HepG2 (cell line): ENCODE results near the gene COL4A2. TPM values are rescaled to one million over a fixed set of nuclear protein-coding genes. Genes with fewer than 3 reads are reported as not detected.
A peak's percentile ranks its signal among the peaks of the same experiment; 100 is the strongest.

Experiments used
- ATAC-seq: fragments of 200-7000 bp; cut with Tn5 transposase; 3 replicates; pipeline ENCODE4 v1.9.1; 2020; ENCODE audit warnings: mild to moderate bottlenecking, moderate library complexity
- BruUV-seq: library from RNA; stranded (reverse); fragments of 400-500 nt; replicated peaks from 2 replicates; lab custom pipeline; 2021; lab: Mats Ljungman, UMichigan
- CTCF ChIA-PET: fragments of 300-600 bp; formaldehyde crosslinking; extraction: SDS; loops from one replicate; lab custom pipeline; 2021; ENCODE audit warnings: low total read pairs, inconsistent platforms, low intra/inter-chr PET ratio; lab: Yijun Ruan, JAX
- POLR2A ChIA-PET: fragments of 350-600 bp; sonication (Branson Sonifier 250); formaldehyde crosslinking; loops from one replicate; lab custom pipeline; 2020; ENCODE audit warnings: antibody characterized with exemption, inconsistent platforms; lab: Yijun Ruan, JAX
- DNase-seq: peaks from one replicate; pipeline ENCODE4 v3.0.0-alpha.2; 2015; ENCODE audit warnings: low spot score
- FAIRE-seq: peaks from 3 replicates; lab custom pipeline; 2011; peaks lifted over from hg19 to GRCh38; lab: Jason Lieb, UNC
- H2AFZ ChIP-seq: one replicate; pipeline ENCODE4 v1.6.1; 2011; ENCODE audit warnings: low read length, inconsistent platforms
- H3K27ac ChIP-seq: fragments of 300-600 bp; 3 replicates; pipeline ENCODE4 v1.8.0; 2011; ENCODE audit warnings: mixed run types, mild to moderate bottlenecking, mixed read lengths, low read length, inconsistent platforms; ENCODE audit not compliant: insufficient read depth; ENCODE audit errors: extremely low read length
- H3K27me3 ChIP-seq, 2 experiments: fragments of 200-600 bp in 1 of 2; 2 replicates in 1 of 2; 3 replicates in 1 of 2; pipeline versions ENCODE4 v1.6.0 to v1.8.0; 2011; ENCODE audit warnings: low read length in 2 of 2, mild to moderate bottlenecking in 2 of 2, moderate library complexity in 2 of 2, inconsistent platforms in 1 of 2; ENCODE audit not compliant: insufficient read depth in 2 of 2, control insufficient read depth in 1 of 2
- H3K36me3 ChIP-seq, 2 experiments: fragments of 200-600 bp in 1 of 2; replicated peaks in 1 of 2; 2 replicates in 1 of 2; 3 replicates in 1 of 2; pipeline versions ENCODE4 v1.5.1 to v1.8.0; 2011; ENCODE audit warnings: low read length in 2 of 2, inconsistent platforms in 1 of 2; ENCODE audit not compliant: insufficient read depth in 2 of 2, control insufficient read depth in 1 of 2
- H3K4me1 ChIP-seq: 2 replicates; pipeline ENCODE4 v1.5.1; 2012; ENCODE audit warnings: low read length, inconsistent platforms; ENCODE audit not compliant: insufficient read depth
- H3K4me2 ChIP-seq: 2 replicates; pipeline ENCODE4 v1.6.0; 2011; ENCODE audit warnings: low read depth, low read length, inconsistent platforms
- H3K4me3 ChIP-seq, 3 experiments: fragments of 200-600 bp in 1 of 3; sonication (generic), shearing (Covaris generic) in 1 of 3; replicated peaks in 1 of 3; 2 replicates each; pipeline ENCODE4 v1.5.1; 2011 to 2016; ENCODE audit warnings: low read length in 3 of 3, inconsistent platforms in 2 of 3, low read depth in 2 of 3, mild to moderate bottlenecking in 2 of 3, control low read depth in 1 of 3, mixed read lengths in 1 of 3; ENCODE audit not compliant: insufficient read depth in 1 of 3
- H3K79me2 ChIP-seq: one replicate; pipeline ENCODE4 v1.6.1; 2011; ENCODE audit warnings: low read length, inconsistent platforms; ENCODE audit not compliant: insufficient read depth
- H3K9ac ChIP-seq: 2 replicates; pipeline ENCODE4 v1.6.0; 2011; ENCODE audit warnings: mild to moderate bottlenecking, low read depth, low read length, inconsistent platforms; ENCODE audit not compliant: insufficient read depth
- H3K9me3 ChIP-seq: 2 replicates; pipeline ENCODE4 v1.5.1; 2012; ENCODE audit warnings: mild to moderate bottlenecking, low read length
- H4K20me1 ChIP-seq: 2 replicates; pipeline ENCODE4 v1.6.0; 2011; ENCODE audit warnings: inconsistent platforms, mild to moderate bottlenecking, low read length, moderate library complexity; ENCODE audit not compliant: insufficient read depth
- HNRNPL ChIP-seq: fragments of 200-400 bp; formaldehyde crosslinking; IDR thresholded peaks from 2 replicates; pipeline ENCODE4 v1.6.1; 2017; ENCODE audit warnings: mild to moderate bottlenecking, low read depth, low read length
- JUNB ChIP-seq: sonication (generic); formaldehyde crosslinking; IDR thresholded peaks from 2 replicates; pipeline ENCODE4 v1.8.0; 2022; ENCODE audit warnings: missing genetic modification reagents, mild to moderate bottlenecking, borderline replicate concordance
- NCOA1 ChIP-seq: sonication (generic); formaldehyde crosslinking; IDR thresholded peaks from 2 replicates; pipeline ENCODE4 v1.9.0; 2021; ENCODE audit warnings: missing genetic modification reagents
- PAF1 ChIP-seq: IDR thresholded peaks from 2 replicates; pipeline ENCODE4 v1.6.1; 2016; ENCODE audit warnings: missing genetic modification reagents, missing compliant biosample characterization
- TCF7 ChIP-seq: sonication (generic); IDR thresholded peaks from 2 replicates; pipeline ENCODE4 v1.6.1; 2016; ENCODE audit warnings: antibody characterized with exemption, low read depth
- ZNF121 ChIP-seq: sonication (generic); formaldehyde crosslinking; IDR thresholded peaks from 2 replicates; pipeline ENCODE4 v1.5.0; 2020; ENCODE audit warnings: mild to moderate bottlenecking, missing genetic modification reagents
- ZNF253 ChIP-seq: sonication (generic); formaldehyde crosslinking; IDR thresholded peaks from 2 replicates; pipeline ENCODE4 v1.8.0; 2022; ENCODE audit warnings: mild to moderate bottlenecking, missing genetic modification reagents, borderline replicate concordance
- ZNF775 ChIP-seq: sonication (generic); formaldehyde crosslinking; IDR thresholded peaks from 2 replicates; pipeline ENCODE4 v1.4.0; 2020; ENCODE audit warnings: missing genetic modification reagents, mild to moderate bottlenecking, moderate library complexity, borderline replicate concordance
- WGBS: methylation state at CpG from one replicate; pipeline ENCODE4 v1.1.6; 2017; ENCODE audit warnings: low lambda C conversion rate; 5-methylcytosine and 5-hydroxymethylcytosine counted together
- in situ Hi-C: cut with HindIII; loops from 2 replicates; pipeline ENCODE4 v1.10.0; 2017; ENCODE audit warnings: low pct_unique_long_range_greater_than_20kb; ENCODE audit not compliant: extremely low pct_ligation_motif_present
- intact Hi-C: fragments of 100-400 bp; cut with micrococcal nuclease; formaldehyde crosslinking; loops from one replicate; pipeline ENCODE4 v1.10.0; 2022; ENCODE audit not compliant: unreplicated experiment
- polyA plus RNA-seq, 8 experiments: library from polyadenylated mRNA; depleted of rRNA in 3 of 8; stranded (reverse) in 7 of 8; unstranded in 1 of 8; fragments of >200 nt; fragmentation: Illumina TruSeq in 4 of 8; extraction: Trizol in 4 of 8; gene quantifications; 2 replicates each; pipeline versions ENCODE4 v1.2.1 to v1.2.3, GENCODE V29; 2011 to 2016; ENCODE audit warnings: low read depth in 4 of 8, missing spikeins in 1 of 8, mixed read lengths in 1 of 8; ENCODE audit not compliant: insufficient read depth in 1 of 8
- total RNA-seq, 5 experiments: library from RNA; depleted of rRNA; stranded (reverse); fragments of >200 nt; fragmentation: Illumina TruSeq; extraction: Trizol; gene quantifications; 2 replicates each; pipeline ENCODE4 v1.2.3, GENCODE V29; 2016; ENCODE audit warnings: low read depth in 1 of 5
- TF ChIP-seq, protein P1 (sequence below): sonication (generic); formaldehyde crosslinking; IDR thresholded peaks from 2 replicates; pipeline ENCODE4 v1.5.1; 2020; ENCODE audit warnings: mild to moderate bottlenecking, missing genetic modification reagents, moderate library complexity
- TF ChIP-seq, protein P2 (sequence below): IDR thresholded peaks from 2 replicates; pipeline ENCODE4 v1.4.0; 2020; ENCODE audit warnings: mild to moderate bottlenecking, missing genetic modification reagents
- TF ChIP-seq, protein P3 (sequence below): sonication (generic); formaldehyde crosslinking; IDR thresholded peaks from 2 replicates; pipeline ENCODE4 v1.5.0; 2020; ENCODE audit warnings: mild to moderate bottlenecking, missing genetic modification reagents, borderline replicate concordance

Gene COL4A2
- total and polyA plus RNA-seq, 2 of the 13 experiments (the other 11 are each of a cell fraction or from before 2014, with no cell fraction given), result 0.22 to 1.9 TPM

DNA sequence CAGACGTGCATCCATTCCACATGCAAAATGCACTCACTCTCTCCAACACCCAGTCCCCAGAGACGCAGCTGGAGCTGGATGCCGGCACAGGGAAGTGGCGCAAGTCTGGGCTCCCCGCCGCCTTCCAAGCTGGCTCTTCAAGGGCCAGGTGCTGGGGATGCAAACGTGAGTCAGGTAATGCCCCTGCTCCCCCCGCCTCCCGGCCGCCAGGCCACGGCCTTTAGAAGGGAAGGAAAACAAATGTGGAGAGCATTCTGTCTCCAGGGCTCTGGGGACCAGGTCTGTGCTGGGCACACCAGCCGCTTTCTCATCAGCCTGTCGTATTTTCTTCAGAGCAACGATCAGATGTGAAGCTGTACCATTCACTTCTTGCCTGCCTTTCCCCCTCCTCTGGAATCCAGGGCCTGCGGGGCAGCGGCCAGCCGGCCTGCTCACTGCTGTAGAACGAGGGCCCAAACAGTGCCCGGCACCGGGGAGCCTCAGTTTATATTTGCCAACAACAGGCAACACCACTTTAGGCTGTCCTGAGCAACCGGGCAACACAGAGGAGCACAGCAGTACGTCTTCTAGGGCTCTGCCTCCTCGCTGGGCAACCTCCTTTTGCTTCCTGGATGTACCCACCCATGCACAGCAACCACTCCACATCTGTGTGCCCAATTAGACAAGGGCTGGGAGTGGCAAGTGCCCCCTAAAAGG lies 250.7 kb downstream of the COL4A2 start:
- H3K9me3 ChIP-seq, result no peaks in the 10 kb centered on the region
- no peaks in the 10 kb centered on the region; a peak in 1 of 5 replicates for H3K27me3 ChIP-seq
- peaks cover 2 to 5% of the 10 kb centered on the region in 2 experiments; a peak in 3 of 5 replicates for H3K36me3 ChIP-seq
- peak overlapping the region; percentile 36; the same call in 1 of the 2 replicates for H3K4me2 ChIP-seq
- no peak overlapping the region for H2AFZ ChIP-seq
- peaks cover 22% of the 10 kb centered on the region; the same call in 1 of the 2 replicates for H4K20me1 ChIP-seq
- 74% methylated on average over 12 of the region's 23 CpGs for WGBS
- no peak overlapping the region for H3K9ac ChIP-seq
- peaks cover 86% of the 10 kb centered on the region for H3K79me2 ChIP-seq
- intact Hi-C loops (no loop called here), in situ Hi-C loops (no loop called here)
- H3K4me1 ChIP-seq, result peaks cover 77% of the 10 kb centered on the region
- BruUV-seq, result no TSS peak
- ATAC-seq (no peak), FAIRE-seq (no peak), DNase-seq (no peak)
- no peak overlapping the region for H3K4me3 ChIP-seq
- ChIA-PET CTCF (no interaction called here), POLR2A (no interaction called here)
- H3K27ac ChIP-seq, result no peak overlapping the region
- no peak for TF ChIP-seq ZNF253 (CRISPR knock-in tag)
- TF ChIP-seq JUNB (CRISPR knock-in tag), result no peak
- TF ChIP-seq, protein P1, sequence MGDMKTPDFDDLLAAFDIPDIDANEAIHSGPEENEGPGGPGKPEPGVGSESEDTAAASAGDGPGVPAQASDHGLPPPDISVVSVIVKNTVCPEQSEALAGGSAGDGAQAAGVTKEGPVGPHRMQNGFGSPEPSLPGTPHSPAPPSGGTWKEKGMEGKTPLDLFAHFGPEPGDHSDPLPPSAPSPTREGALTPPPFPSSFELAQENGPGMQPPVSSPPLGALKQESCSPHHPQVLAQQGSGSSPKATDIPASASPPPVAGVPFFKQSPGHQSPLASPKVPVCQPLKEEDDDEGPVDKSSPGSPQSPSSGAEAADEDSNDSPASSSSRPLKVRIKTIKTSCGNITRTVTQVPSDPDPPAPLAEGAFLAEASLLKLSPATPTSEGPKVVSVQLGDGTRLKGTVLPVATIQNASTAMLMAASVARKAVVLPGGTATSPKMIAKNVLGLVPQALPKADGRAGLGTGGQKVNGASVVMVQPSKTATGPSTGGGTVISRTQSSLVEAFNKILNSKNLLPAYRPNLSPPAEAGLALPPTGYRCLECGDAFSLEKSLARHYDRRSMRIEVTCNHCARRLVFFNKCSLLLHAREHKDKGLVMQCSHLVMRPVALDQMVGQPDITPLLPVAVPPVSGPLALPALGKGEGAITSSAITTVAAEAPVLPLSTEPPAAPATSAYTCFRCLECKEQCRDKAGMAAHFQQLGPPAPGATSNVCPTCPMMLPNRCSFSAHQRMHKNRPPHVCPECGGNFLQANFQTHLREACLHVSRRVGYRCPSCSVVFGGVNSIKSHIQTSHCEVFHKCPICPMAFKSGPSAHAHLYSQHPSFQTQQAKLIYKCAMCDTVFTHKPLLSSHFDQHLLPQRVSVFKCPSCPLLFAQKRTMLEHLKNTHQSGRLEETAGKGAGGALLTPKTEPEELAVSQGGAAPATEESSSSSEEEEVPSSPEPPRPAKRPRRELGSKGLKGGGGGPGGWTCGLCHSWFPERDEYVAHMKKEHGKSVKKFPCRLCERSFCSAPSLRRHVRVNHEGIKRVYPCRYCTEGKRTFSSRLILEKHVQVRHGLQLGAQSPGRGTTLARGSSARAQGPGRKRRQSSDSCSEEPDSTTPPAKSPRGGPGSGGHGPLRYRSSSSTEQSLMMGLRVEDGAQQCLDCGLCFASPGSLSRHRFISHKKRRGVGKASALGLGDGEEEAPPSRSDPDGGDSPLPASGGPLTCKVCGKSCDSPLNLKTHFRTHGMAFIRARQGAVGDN (CRISPR knock-in tag), result peak; percentile 60
- TF ChIP-seq, protein P2, sequence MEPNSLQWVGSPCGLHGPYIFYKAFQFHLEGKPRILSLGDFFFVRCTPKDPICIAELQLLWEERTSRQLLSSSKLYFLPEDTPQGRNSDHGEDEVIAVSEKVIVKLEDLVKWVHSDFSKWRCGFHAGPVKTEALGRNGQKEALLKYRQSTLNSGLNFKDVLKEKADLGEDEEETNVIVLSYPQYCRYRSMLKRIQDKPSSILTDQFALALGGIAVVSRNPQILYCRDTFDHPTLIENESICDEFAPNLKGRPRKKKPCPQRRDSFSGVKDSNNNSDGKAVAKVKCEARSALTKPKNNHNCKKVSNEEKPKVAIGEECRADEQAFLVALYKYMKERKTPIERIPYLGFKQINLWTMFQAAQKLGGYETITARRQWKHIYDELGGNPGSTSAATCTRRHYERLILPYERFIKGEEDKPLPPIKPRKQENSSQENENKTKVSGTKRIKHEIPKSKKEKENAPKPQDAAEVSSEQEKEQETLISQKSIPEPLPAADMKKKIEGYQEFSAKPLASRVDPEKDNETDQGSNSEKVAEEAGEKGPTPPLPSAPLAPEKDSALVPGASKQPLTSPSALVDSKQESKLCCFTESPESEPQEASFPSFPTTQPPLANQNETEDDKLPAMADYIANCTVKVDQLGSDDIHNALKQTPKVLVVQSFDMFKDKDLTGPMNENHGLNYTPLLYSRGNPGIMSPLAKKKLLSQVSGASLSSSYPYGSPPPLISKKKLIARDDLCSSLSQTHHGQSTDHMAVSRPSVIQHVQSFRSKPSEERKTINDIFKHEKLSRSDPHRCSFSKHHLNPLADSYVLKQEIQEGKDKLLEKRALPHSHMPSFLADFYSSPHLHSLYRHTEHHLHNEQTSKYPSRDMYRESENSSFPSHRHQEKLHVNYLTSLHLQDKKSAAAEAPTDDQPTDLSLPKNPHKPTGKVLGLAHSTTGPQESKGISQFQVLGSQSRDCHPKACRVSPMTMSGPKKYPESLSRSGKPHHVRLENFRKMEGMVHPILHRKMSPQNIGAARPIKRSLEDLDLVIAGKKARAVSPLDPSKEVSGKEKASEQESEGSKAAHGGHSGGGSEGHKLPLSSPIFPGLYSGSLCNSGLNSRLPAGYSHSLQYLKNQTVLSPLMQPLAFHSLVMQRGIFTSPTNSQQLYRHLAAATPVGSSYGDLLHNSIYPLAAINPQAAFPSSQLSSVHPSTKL (CRISPR knock-in tag), result peak; percentile 33; the same call in 1 of the 2 replicates
- no peak for TF ChIP-seq PAF1 (CRISPR knock-in tag)
- TF ChIP-seq, protein P3, sequence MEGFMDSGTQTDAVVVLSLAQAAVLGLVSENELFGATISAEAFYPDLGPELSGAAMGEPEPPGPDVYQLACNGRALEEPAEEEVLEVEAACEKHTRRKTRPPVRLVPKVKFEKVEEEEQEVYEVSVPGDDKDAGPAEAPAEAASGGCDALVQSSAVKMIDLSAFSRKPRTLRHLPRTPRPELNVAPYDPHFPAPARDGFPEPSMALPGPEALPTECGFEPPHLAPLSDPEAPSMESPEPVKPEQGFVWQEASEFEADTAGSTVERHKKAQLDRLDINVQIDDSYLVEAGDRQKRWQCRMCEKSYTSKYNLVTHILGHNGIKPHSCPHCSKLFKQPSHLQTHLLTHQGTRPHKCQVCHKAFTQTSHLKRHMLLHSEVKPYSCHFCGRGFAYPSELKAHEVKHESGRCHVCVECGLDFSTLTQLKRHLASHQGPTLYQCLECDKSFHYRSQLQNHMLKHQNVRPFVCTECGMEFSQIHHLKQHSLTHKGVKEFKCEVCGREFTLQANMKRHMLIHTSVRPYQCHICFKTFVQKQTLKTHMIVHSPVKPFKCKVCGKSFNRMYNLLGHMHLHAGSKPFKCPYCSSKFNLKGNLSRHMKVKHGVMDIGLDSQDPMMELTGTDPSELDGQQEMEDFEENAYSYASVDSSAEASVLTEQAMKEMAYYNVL (CRISPR knock-in tag), result 0 out of 2 replicates have a peak, but pooled peaks have one; percentile 37
- 0 out of 2 replicates have a peak, but pooled peaks have one; percentile 52 for TF ChIP-seq HNRNPL
- no peak for TF ChIP-seq TCF7
- TF ChIP-seq ZNF775, result no peak
- TF ChIP-seq NCOA1, result no peak
- no peak for TF ChIP-seq ZNF121 (CRISPR knock-in tag)
